Ovary (tissue), 3 donors: ENCODE measurements around the gene GPR21.

ENCODE experiments used
- POLR2A ChIP-seq: fragments of 450-650 bp; IDR thresholded peaks from one replicate; pipeline ENCODE4 v1.6.1; 2017; ENCODE audit warnings: antibody characterized with exemption, mild to moderate bottlenecking, moderate library complexity
- TF ChIP-seq, protein P1 (sequence below), 3 donors: fragments of 450-650 bp in 2 of 3; fragments of 200-600 bp in 1 of 3; IDR thresholded peaks; one replicate each; pipeline versions ENCODE4 v1.5.1 to v1.8.0; 2016 to 2022; ENCODE audit warnings: antibody characterized with exemption in 3 of 3, mild to moderate bottlenecking in 1 of 3
- donor health status: DM: no; HTN: no; CAD: no.

DNA sequence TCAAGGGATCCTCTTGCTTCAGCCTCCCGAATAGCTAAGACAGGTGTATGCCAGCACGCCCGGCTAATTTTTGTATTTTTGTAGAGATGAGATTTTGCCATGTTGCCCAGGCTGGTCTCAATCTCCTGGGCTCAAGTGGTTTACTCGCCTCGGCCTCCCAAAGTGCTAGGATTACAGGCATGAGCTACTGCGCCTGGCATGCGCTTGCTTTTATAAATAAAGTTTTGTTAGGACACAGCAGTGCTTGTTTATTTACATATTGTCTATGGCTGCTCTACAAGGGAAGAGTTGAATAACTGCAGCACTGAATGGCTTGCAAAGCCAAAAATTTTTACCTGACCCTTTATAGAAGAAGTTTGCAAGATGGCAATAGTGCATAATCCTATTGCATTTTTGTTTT is 27.7 kb downstream of the GPR21 start:
- TF ChIP-seq, protein P1, sequence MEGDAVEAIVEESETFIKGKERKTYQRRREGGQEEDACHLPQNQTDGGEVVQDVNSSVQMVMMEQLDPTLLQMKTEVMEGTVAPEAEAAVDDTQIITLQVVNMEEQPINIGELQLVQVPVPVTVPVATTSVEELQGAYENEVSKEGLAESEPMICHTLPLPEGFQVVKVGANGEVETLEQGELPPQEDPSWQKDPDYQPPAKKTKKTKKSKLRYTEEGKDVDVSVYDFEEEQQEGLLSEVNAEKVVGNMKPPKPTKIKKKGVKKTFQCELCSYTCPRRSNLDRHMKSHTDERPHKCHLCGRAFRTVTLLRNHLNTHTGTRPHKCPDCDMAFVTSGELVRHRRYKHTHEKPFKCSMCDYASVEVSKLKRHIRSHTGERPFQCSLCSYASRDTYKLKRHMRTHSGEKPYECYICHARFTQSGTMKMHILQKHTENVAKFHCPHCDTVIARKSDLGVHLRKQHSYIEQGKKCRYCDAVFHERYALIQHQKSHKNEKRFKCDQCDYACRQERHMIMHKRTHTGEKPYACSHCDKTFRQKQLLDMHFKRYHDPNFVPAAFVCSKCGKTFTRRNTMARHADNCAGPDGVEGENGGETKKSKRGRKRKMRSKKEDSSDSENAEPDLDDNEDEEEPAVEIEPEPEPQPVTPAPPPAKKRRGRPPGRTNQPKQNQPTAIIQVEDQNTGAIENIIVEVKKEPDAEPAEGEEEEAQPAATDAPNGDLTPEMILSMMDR (IDR thresholded peaks at IDR 0.05): no peak
- TF ChIP-seq POLR2A: no peak
